WTC11 (cell line): ENCODE results near the gene LUC7L. TPM values are rescaled to one million over a fixed set of nuclear protein-coding genes. Genes with fewer than 3 reads are reported as not detected.

Source experiments
- ATAC-seq: fragments of 200-7000 bp; cut with Tn5 transposase; 2 replicates; pipeline ENCODE4 v1.10.0; 2021; ENCODE audit warnings: mild to moderate bottlenecking, moderate library complexity
- CTCF ChIA-PET: fragments of 300-600 bp; sonication (Branson Sonifier 250); formaldehyde crosslinking; loops from one replicate; lab custom pipeline; 2021; ENCODE audit warnings: antibody characterized with exemption; lab: Charles Lee
- POLR2A ChIA-PET: fragments of 350-600 bp; sonication (Branson Sonifier 250); formaldehyde crosslinking; loops from one replicate; lab custom pipeline; 2021; ENCODE audit warnings: antibody characterized with exemption; lab: Charles Lee
- DNase-seq: peaks from one replicate; pipeline ENCODE4 v3.0.0; 2021; ENCODE audit warnings: low spot score
- H3K27ac Mint-ChIP-seq: 2 replicates; pipeline ENCODE4 v1.8.0; 2021; ENCODE audit warnings: mixed read lengths
- H3K27me3 Mint-ChIP-seq: 2 replicates; pipeline ENCODE4 v1.8.0; 2021; ENCODE audit warnings: low read depth, mild to moderate bottlenecking, moderate library complexity, mixed read lengths
- H3K36me3 Mint-ChIP-seq: 2 replicates; pipeline ENCODE4 v1.8.0; 2021; ENCODE audit warnings: mixed read lengths
- H3K4me1 Mint-ChIP-seq: 2 replicates; pipeline ENCODE4 v1.8.0; 2022; ENCODE audit warnings: mixed read lengths
- H3K4me3 Mint-ChIP-seq: 2 replicates; pipeline ENCODE4 v1.8.0; 2021; ENCODE audit warnings: mild to moderate bottlenecking, moderate library complexity, mixed read lengths
- H3K9me3 Mint-ChIP-seq: 2 replicates; pipeline ENCODE4 v1.8.0; 2021; ENCODE audit warnings: mixed read lengths
- ATF6 ChIP-seq: sonication (generic); formaldehyde crosslinking; IDR thresholded peaks from 2 replicates; pipeline ENCODE4 v1.8.1; 2023; ENCODE audit warnings: mild to moderate bottlenecking, missing genetic modification reagents
- ETV6 ChIP-seq: sonication (generic); formaldehyde crosslinking; IDR thresholded peaks from 2 replicates; pipeline ENCODE4 v1.8.1; 2022; ENCODE audit warnings: mild to moderate bottlenecking, missing genetic modification reagents
- FOXK1 ChIP-seq: sonication (generic); formaldehyde crosslinking; IDR thresholded peaks from 2 replicates; pipeline ENCODE4 v1.8.0; 2022; ENCODE audit warnings: mild to moderate bottlenecking, moderate library complexity, missing genetic modification reagents
- GRHL2 ChIP-seq: fragments of 250-450 bp; sonication (Bioruptor Pico); IDR thresholded peaks from 2 replicates; pipeline ENCODE4 v1.8.0; 2022; ENCODE audit warnings: mild to moderate bottlenecking, moderate library complexity; ENCODE audit not compliant: insufficient replicate concordance, severe bottlenecking
- GTF2I ChIP-seq: fragments of 250-450 bp; sonication (Bioruptor Pico); conservative IDR thresholded peaks from 2 replicates; pipeline ENCODE4 v1.4.0; 2021; ENCODE audit warnings: mild to moderate bottlenecking
- HMGA2 ChIP-seq: fragments of 250-450 bp; sonication (Bioruptor Pico); IDR thresholded peaks from 2 replicates; pipeline ENCODE4 v1.4.0; 2021; ENCODE audit warnings: mild to moderate bottlenecking, moderate library complexity
- JUN ChIP-seq: sonication (generic); formaldehyde crosslinking; IDR thresholded peaks from 2 replicates; pipeline ENCODE4 v1.8.0; 2023; ENCODE audit warnings: mild to moderate bottlenecking, missing genetic modification reagents
- KAT7 ChIP-seq: sonication (generic); formaldehyde crosslinking; IDR thresholded peaks from 2 replicates; pipeline ENCODE4 v1.8.1; 2023; ENCODE audit warnings: missing genetic modification reagents, mild to moderate bottlenecking, borderline replicate concordance
- MLX ChIP-seq: sonication (generic); formaldehyde crosslinking; IDR thresholded peaks from 2 replicates; pipeline ENCODE4 v1.8.1; 2023; ENCODE audit warnings: mild to moderate bottlenecking, missing genetic modification reagents, moderate library complexity
- MXD4 ChIP-seq: fragments of 250-450 bp; sonication (Bioruptor Pico); IDR thresholded peaks from 2 replicates; pipeline ENCODE4 v1.8.0; 2021; ENCODE audit warnings: mild to moderate bottlenecking, moderate library complexity, borderline replicate concordance
- NFE2L1 ChIP-seq: sonication (generic); formaldehyde crosslinking; IDR thresholded peaks from 2 replicates; pipeline ENCODE4 v1.8.1; 2023; ENCODE audit warnings: missing genetic modification reagents
- NR1H2 ChIP-seq: sonication (generic); formaldehyde crosslinking; IDR thresholded peaks from 2 replicates; pipeline ENCODE4 v1.9.0; 2021; ENCODE audit warnings: mild to moderate bottlenecking, moderate library complexity, missing genetic modification reagents
- RELA ChIP-seq: sonication (generic); formaldehyde crosslinking; IDR thresholded peaks from 2 replicates; pipeline ENCODE4 v1.8.1; 2022; ENCODE audit warnings: missing genetic modification reagents, mild to moderate bottlenecking, borderline replicate concordance
- SMAD3 ChIP-seq: sonication (generic); formaldehyde crosslinking; IDR thresholded peaks from 2 replicates; pipeline ENCODE4 v1.8.0; 2022; ENCODE audit warnings: missing genetic modification reagents, mild to moderate bottlenecking, borderline replicate concordance
- SMAD4 ChIP-seq: sonication (generic); formaldehyde crosslinking; IDR thresholded peaks from 2 replicates; pipeline ENCODE4 v1.8.0; 2022; ENCODE audit warnings: mild to moderate bottlenecking, missing genetic modification reagents
- SP1 ChIP-seq: sonication (generic); formaldehyde crosslinking; conservative IDR thresholded peaks from 2 replicates; pipeline ENCODE4 v1.8.1; 2022; ENCODE audit warnings: missing genetic modification reagents
- TCF7 ChIP-seq: sonication (generic); formaldehyde crosslinking; IDR thresholded peaks from 2 replicates; pipeline ENCODE4 v1.8.0; 2022; ENCODE audit warnings: mild to moderate bottlenecking, low read depth, missing genetic modification reagents, moderate library complexity
- TEAD4 ChIP-seq: sonication (generic); formaldehyde crosslinking; IDR thresholded peaks from 2 replicates; pipeline ENCODE4 v1.8.0; 2022; ENCODE audit warnings: mild to moderate bottlenecking, missing genetic modification reagents
- ZBTB21 ChIP-seq: sonication (generic); formaldehyde crosslinking; IDR thresholded peaks from 2 replicates; pipeline ENCODE4 v1.8.1; 2023; ENCODE audit warnings: mild to moderate bottlenecking, missing genetic modification reagents, borderline replicate concordance
- ZMAT4 ChIP-seq: fragments of 250-450 bp; sonication (Bioruptor Pico); IDR thresholded peaks from 2 replicates; pipeline ENCODE4 v1.9.0; 2021; ENCODE audit warnings: mild to moderate bottlenecking
- ZNF219 ChIP-seq: sonication (generic); formaldehyde crosslinking; IDR thresholded peaks from 2 replicates; pipeline ENCODE4 v1.8.0; 2023; ENCODE audit warnings: missing genetic modification reagents, mild to moderate bottlenecking, borderline replicate concordance
- ZNF396 ChIP-seq: fragments of 250-450 bp; sonication (Bioruptor Pico); IDR thresholded peaks from 2 replicates; pipeline ENCODE4 v1.8.0; 2021; ENCODE audit warnings: mild to moderate bottlenecking, moderate library complexity, borderline replicate concordance
- ZNF423 ChIP-seq: fragments of 250-450 bp; sonication (Bioruptor Pico); IDR thresholded peaks from 2 replicates; pipeline ENCODE4 v2.1.2; 2022; ENCODE audit warnings: mild to moderate bottlenecking, moderate library complexity
- total RNA-seq: library from RNA; stranded (reverse); gene quantifications from 3 replicates; pipeline ENCODE4 v1.2.3, GENCODE V29; 2021

The LUC7L gene
- total RNA-seq, 1 experiment from 2014 or later: 111 TPM

GRCh38 chr16:245105-245504, 15.9 kb upstream of the LUC7L start:
- TF ChIP-seq TEAD4 (CRISPR knock-in tag): no peak
- TF ChIP-seq ZBTB21: no peak
- no peak for TF ChIP-seq GRHL2 (CRISPR knock-in tag)
- TF ChIP-seq TCF7 (CRISPR knock-in tag): no peak
- no peak for TF ChIP-seq SMAD3 (CRISPR knock-in tag)
- TF ChIP-seq ZNF219 (CRISPR knock-in tag): no peak
- TF ChIP-seq ETV6: no peak
- no peak for TF ChIP-seq ATF6 (CRISPR knock-in tag)
- no peak for TF ChIP-seq HMGA2
- no peak for TF ChIP-seq FOXK1 (CRISPR knock-in tag)
- no peak for TF ChIP-seq NR1H2 (CRISPR knock-in tag)
- TF ChIP-seq GTF2I: no peak
- no peak for TF ChIP-seq MLX (CRISPR knock-in tag)
- no peak for TF ChIP-seq JUN (CRISPR knock-in tag)
- POLR2A ChIA-PET: no interaction called here
- Mint-ChIP-seq H3K27me3 (no peaks in the 10 kb centered on the region), H3K4me1 (no peaks in the 10 kb centered on the region), H3K4me3 (no peak overlapping the region), H3K27ac (peak overlapping the region; percentile 16), H3K36me3 (no peaks in the 10 kb centered on the region), H3K9me3 (no peaks in the 10 kb centered on the region)
- CTCF ChIA-PET: interaction anchor here (0.8 to 2.1 kb wide), 2 partner anchors 74 to 108 kb away, joined by 3 to 5 read pairs; no protein-coding TSS in a partner anchor
- no peak for ATAC-seq
- no peak for DNase-seq

- Mint-ChIP-seq H3K9me3 (no peaks in the 10 kb centered on the region), H3K27ac (no peak overlapping the region), H3K4me1 (no peaks in the 10 kb centered on the region), H3K36me3 (no peaks in the 10 kb centered on the region), H3K27me3 (no peaks in the 10 kb centered on the region), H3K4me3 (no peak overlapping the region)
- no peak for DNase-seq
- TF ChIP-seq SP1: no peak
- TF ChIP-seq NFE2L1 (CRISPR knock-in tag): no peak
- no peak for TF ChIP-seq KAT7
- TF ChIP-seq RELA: no peak
- no peak for TF ChIP-seq MLX (CRISPR knock-in tag)
- no peak for TF ChIP-seq ZNF396 (CRISPR knock-in tag)
- no peak for TF ChIP-seq HMGA2
- no peak for TF ChIP-seq SMAD4 (CRISPR knock-in tag)
- TF ChIP-seq ZMAT4 (CRISPR knock-in tag): no peak
- TF ChIP-seq TEAD4 (CRISPR knock-in tag): no peak
- TF ChIP-seq MXD4: no peak
- TF ChIP-seq ZNF423: no peak
- TF ChIP-seq ATF6 (CRISPR knock-in tag): no peak
- POLR2A ChIA-PET: no interaction called here
- ATAC-seq: no peak
- CTCF ChIA-PET: interaction anchor here (0.8 to 1.7 kb wide), 2 partner anchors 76 to 110 kb away, joined by 3 to 6 read pairs; no protein-coding TSS in a partner anchor
Measured at GRCh38 chr16:243348-243747, 14.1 kb upstream of the LUC7L start.
